CMK (cell line): Measurements from ENCODE around the gene LRRTM4.
"Not testable (repeated sequence)": the region's sequence is repeated elsewhere in the genome, so short reads cannot be mapped to it uniquely, and the experiment has no call there.

Source experiments
- DNase-seq: peaks from one replicate; pipeline ENCODE4 v3.0.0-alpha.2; 2010; ENCODE audit warnings: low read depth

The LRRTM4 gene

DNA sequence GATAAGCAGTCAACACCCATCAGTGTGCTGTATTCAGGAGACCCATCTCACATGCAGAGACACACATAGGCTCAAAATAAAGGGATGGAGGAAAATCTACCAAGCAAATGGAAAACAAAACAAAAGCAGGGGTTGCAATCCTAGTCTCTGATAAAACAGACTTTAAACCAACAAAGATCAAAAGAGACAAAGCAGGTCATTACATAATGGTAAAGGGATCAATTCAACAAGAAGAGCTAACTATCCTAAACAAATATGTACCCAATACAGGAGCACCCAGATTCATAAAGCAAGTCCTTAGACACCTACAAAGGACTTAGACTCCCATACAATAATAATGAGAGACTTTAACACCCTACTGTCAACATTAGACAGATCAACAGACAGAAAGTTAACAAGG, 358.2 kb downstream of the LRRTM4 start:
- not testable (repeated sequence) for DNase-seq

DNA sequence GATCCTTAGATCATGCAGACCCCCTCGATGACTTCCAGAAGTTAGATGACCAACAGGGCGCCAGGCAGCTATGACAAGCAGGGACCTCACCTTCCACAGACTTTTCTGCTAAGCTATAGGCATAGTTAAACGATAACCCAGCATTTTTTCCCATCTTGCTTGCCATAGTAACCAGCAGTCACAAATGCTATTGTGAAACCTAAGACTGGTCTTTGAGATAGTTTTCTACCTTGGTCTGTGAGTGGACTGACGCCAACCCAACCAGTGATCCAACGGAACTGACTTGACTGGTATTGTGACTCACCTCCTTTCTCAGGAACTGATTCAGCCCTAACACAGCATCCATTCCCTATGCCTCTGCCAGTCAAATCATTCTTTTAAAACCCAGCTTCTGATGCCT, 361.2 kb downstream of the LRRTM4 start:
- DNase-seq = no peak

DNA sequence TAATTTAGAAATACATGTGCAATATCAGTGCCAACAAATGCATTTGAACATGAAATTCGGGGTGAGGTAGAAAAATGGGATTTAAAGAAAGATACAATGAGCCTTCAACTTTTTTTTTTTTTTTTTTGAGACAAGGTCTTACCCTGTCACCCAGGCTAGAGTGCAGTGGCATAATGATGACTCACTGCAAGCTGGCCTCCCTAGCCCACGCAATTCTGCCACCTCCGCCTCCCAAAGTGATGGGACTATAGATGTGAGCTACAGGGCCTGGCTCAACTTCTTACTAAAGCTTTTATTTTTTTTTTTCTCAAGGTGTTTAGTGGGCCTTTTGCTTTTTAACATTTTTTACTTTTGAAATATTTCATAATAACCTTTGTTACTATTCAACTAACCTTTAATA, 365.6 kb downstream of the LRRTM4 start:
- DNase-seq = no peak

DNA sequence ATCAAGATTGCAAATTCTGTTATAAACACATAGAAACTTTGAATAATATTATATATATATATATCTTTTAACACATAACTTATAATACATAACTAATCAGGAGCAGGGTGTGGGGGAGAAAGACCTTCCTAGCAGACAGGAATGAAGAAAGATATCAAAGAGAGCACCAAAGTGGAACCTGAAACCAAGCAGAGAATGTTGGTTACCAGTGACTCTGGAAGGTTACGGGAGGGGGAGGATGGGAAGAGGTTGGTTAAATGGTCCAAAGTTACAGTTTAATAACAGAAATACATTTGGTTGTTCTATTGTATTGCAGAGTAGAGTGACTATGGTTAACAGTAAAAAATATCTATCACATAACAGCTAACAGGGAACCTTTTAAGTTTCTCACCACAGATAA, 366.7 kb downstream of the LRRTM4 start:
- no peak for DNase-seq

DNA sequence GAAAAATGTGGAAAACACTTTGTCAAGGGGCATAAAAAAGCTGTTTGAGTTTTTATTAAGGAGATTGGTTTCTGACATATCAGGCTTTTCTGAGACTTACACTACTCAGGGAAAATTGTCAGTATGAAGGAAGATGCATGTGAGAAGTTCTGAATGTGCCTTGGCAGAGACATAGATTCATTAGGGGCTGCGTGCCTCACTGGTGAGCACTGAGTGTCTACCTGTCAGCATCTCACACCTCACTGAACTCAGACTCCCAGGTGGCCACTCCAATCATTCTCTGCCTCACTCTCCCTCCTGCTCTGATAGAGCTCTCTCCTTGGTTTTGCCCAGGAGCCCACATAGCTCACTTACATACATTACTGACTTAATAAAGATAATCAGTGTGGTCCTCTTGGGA, 372.6 kb downstream of the LRRTM4 start:
- DNase-seq = no peak

DNA sequence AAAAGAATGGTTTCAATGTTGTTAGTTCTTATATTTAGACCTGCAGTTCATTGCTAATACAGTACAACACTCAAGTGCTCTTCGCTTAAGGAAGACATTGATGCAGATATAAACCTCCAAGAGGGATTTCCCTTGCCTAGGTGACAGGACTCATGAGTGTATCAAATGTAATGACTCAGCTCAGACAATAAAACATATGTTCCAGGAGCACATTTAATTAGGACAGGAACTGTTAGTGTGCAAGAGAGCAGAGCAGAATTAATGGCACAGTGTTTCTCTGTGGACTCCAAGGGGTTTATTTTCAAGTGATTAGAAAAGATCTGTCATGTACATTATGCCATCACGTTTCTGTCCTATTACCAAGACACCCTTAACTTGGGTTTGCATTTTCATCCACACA, 375.0 kb downstream of the LRRTM4 start:
- no peak for DNase-seq

DNA sequence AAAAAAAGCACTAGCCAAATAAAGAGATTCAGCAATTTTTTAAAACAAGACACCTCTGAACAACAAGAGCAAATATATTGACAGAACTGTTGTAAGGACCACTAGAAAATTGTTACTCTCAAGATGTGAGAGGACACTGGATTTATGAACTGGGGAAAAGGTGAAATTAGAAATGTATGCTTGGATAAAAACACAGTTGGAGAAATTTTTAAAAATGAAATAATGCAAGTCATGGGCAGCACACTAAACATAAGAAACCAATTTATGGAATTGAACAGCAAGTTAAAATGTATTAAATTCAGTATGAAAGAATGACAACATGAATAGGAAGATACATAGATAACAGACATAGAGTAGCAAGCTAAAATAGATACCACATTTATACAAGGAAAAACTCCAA, 377.4 kb downstream of the LRRTM4 start:
- no peak for DNase-seq

DNA sequence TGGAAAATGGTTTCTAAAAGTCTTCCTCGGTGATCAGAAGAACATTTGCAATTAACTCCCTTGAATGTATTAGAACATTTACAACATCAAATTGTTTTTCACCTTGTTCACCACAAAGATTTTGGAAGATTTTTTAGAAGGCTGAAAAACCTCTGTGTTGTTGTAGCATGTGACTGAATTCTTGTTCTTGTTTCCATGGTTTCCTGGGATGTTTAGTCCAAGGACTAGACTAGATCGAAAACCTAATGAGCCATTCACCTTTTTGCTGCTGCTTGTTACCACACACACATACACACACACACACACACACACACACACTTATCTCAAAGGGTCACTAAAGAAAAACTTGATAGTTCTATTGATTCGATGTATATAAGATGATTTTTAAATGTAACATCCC, 380.0 kb downstream of the LRRTM4 start:
- DNase-seq = no peak

DNA sequence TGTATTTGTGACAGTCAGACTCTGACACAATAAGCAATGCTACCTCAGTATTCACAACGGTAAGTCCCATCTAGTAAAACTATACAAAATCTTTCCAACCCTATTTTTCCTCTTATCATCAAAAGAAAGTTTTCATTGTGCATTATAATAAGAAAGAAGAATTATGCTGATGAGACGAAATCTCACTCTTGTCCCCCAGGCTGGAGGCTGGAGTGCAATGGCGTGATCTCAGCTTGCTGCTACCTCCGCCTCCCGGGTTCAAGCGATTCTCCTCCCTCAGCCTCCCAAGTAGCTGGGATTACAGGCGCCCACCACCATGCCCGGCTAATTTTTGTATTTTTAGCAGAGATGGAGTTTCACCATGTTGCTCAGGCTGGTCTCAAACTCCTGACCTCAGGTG, 393.7 kb downstream of the LRRTM4 start:
- DNase-seq = not testable (repeated sequence)

DNA sequence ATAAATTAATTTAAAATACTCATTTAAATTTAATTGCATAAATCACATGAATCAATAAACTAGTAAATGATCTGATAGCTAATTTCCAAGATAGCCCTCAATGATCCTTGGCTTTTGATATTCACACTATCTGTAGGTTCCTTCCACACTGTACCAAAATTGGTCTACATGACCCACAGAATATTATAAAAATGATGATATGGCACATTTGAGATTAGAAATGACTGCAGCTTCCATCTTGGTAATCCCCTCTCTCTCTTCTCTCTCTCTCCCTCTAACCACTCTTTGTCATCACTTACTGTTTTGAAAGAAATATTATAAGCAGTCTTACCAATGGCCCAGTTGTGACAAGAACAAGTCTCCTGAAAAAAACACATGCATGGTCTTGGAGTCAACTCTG, 394.8 kb downstream of the LRRTM4 start:
- DNase-seq = no peak

DNA sequence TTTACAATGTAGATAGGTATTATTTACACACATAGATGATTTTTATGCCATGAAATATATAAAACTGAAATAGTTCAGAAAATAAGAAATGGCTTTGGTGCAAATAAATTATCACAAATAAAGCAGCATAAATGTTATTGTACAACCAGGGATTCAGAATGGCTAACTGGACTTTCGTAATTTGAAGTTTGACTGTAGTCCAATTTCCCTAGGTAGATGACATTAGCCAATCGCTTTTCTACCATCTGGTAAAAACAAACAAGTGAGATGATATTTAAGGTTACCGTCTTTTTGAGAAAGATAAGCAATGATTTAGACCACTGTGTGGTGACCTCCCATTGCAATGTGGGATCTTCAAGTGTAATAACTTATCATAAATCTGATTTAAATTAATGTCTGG, 400.7 kb downstream of the LRRTM4 start:
- DNase-seq = no peak

DNA sequence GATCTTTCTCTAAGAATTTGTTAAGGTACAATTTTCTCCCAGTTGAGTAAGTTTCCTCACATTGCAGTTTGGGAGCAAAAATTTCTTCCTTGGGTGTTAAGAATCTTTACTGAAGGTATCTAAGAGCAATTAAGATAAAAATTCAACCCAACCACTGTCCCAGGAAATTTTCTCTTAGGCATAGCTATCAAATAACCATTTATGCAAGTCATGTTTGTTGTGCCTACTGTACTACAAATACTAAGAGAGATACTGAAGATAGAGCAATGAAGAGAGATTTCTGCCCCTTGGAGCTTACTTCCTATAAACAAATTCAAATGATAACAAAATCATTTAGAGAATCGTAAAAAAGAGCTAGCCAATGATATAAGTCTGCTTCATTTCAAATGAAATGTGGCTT, 402.8 kb downstream of the LRRTM4 start:
- no peak for DNase-seq

DNA sequence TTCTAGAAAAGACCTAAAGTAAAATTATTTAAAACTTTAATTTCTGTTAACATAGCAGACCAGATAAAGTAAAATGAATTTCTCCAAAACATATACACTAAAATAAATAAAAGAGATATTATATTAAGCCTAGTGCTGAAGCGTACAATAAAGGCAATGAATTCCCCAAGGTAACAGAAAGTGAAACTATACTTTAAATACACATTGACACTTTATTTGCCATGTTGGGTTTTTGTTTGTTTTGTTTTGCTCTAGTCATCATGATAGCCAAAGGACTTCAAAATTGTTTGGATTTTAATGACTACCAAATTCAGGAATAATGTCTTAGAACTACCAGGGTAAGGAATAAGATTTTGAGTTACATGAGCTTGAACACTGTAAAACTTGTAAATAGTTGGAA, 413.3 kb downstream of the LRRTM4 start:
- DNase-seq = no peak

DNA sequence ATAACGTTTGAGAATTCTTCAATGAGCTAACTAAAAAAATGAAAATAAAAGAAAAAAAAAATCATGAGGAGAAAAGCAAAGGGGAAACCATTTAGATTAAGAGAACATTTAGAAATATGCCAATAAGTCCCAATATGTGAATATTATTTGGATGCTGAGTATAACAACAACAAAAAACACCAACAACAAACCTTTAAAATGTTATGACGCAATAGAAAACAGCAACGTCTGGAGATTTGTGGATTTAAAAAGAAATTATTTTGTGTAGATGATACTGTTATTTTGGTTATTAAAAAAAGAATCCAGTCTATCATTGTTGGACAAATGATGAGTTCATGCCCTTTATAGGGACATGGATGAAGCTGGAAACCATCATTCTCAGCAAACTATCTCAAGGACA, 417.2 kb downstream of the LRRTM4 start:
- DNase-seq = no peak

DNA sequence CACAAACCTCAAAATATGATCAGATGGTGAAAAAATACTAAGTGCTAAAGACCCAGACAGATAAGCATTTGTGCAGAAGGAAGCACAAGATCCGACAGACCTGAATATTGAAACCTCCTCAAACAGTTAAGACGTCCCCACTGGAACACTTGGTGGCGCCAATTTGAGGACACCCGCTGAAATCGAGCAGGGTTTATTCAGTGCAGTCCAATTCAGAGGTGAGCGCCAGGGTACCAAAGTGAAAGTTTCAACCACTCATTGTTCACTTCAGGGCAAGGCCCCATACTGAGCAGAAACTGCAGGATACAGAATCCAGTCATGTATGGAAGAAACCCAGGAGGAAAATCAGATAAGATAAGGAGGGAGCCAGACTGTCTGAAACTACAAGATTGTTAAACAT, 417.6 kb downstream of the LRRTM4 start:
- DNase-seq = no peak

DNA sequence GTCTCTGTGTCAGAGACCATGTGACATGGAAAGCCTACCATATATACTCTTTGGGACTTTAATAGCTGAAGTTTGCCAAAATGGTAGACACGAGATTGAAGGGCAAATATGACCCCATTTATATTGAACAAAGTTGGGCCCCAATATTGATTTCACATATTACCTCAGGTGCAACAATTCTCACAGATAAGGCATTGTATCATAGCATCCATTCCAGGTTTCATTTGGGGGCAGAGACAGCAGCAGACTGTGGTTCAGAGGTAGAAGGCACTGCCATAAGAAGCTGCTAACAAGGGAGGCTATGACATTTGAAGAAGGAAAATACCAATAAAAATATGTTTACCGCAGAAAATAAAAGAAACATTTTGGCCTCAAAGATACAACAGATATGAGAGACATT, 419.2 kb downstream of the LRRTM4 start:
- DNase-seq = no peak

DNA sequence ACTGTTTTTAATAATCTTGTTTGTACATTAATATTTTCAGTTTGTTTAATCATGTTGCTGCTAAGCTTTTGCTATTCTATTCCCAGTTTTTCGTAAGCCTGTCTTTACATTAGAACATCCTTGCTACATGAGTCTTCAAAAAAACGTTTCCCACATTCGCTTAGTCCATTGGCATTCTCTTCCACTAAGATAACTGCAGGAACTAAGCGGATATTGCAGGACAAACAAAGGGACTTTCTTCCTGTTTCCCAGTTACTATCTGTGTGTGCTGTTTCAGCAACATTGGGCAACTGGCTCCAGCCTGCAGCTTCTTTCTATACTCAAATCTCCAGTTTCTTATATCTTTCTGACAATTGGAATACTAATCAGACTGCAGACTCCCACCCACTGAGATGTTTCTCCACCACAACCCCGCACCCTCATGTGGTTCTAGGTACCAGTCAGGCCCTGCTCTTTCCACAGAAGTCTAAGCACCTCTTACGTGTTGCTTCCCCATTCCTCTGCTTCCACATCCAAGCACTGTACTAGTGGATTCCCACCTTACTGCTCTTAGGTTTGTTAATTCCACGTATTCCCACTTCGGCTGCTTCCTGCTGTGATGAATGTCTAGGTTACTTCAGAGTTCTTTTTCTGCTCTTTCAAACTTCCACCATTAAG, 420.3 kb downstream of the LRRTM4 start:
- DNase-seq = no peak

DNA sequence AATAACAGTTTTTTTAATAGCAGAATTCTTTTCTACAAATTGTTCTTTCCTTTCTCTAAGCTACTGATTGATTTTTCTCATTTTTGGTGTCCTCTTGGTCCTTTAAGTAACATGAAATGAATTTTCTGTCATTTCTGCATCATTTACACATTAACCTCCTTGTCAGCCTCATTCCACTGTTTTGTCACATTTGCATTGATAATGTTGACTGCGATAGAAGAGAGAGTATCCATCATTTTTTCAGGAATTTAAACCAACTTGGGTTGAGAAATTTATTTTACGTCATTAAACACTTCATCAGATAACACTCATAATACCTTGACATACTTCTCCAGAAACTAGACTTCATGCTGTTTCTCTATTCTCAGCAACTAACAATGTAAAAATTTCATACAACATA, 422.2 kb downstream of the LRRTM4 start:
- DNase-seq = no peak

DNA sequence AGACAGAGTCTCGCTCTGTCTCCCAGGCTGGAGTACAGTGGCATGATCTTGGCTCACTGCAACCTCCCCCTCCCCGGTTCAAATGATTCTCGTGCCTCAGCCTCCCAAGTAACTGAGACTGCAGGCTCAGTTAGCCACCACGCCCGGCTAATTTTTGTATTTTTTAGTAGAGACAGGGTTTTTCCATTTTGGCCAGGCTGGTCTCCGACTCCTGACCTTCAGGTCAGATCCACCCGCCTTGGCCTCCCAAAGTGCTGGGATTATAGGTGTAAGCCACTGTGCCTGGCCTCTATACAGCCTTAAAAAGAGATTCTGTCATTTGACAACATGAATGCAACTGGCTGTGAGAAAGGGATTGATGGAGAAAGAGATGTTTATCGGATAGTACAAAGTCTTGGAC, 426.7 kb downstream of the LRRTM4 start:
- DNase-seq = not testable (repeated sequence)

DNA sequence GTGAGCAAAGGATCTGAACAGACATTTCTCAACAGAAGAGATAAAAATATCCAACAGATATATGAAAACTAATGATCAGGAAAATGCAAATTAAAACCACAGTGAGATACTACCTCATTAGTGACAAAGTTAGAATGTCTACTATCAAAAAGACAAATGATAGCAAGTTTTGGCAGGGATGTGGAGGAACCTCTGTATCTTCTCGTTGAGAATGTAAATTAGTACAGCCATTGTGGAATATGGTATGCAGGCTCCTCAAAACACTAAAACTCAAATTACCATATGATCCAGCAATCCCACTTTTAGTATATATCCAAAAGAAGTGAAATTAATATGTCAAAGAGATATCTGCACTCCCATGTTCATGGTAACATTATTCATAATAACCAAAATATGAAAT, 427.1 kb downstream of the LRRTM4 start:
- DNase-seq = no peak

DNA sequence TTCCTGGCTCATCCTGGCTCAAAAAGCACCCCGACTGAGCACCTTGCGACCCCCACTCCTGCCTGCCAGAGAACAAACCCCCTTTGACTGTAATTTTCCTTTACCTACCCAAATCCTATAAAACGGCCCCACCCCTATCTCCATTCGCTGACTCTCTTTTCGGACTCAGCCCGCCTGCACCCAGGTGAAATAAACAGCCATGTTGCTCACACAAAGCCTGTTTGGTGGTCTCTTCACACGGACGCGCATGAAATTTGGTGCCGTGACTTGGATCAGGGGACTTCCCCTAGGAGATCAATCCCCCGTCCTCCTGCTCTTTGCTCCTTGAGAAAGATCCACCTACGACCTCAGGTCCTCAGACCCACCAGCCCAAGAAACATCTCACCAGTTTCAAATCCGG, 433.8 kb downstream of the LRRTM4 start:
- not testable (repeated sequence) for DNase-seq

DNA sequence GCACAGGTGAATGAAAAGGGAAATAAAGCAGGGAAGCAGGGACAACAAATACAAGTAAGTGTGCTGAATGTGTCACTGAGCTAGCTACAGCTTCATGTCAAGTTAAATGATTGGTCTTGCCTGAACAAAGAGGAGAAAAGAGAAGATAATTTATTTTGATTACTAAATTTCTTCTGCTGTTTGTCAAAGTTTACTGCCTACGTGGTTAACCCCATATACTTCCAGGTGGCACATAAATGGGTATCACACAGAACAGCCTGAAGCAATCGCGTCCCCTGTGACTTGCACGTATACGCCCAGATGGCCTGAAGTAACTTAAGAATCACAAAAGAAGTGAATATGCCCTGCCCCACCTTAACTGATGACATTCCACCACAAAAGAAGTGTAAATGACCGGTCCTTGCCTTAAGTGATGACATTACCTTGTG, 434.2 kb downstream of the LRRTM4 start:
- DNase-seq = no peak

DNA sequence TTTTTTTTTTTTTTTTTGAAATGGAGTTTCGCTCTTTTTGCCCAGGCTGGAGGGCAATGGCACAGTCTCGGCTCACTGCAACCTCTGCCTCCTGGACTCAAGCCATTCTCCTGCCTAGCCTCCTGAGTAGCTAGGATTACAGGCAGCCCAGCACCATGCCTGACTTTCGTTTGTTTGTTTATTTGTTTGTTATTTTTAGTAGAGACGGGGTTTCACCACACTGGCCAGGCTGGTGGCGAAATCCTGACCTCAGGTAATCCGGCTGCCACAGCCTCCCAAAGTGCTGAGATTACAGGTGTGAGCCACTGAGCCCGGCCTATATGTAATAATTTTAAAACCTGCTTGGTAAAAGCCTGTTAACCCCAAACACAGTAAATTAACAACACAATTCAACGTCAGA, 435.7 kb downstream of the LRRTM4 start:
- no peak for DNase-seq

DNA sequence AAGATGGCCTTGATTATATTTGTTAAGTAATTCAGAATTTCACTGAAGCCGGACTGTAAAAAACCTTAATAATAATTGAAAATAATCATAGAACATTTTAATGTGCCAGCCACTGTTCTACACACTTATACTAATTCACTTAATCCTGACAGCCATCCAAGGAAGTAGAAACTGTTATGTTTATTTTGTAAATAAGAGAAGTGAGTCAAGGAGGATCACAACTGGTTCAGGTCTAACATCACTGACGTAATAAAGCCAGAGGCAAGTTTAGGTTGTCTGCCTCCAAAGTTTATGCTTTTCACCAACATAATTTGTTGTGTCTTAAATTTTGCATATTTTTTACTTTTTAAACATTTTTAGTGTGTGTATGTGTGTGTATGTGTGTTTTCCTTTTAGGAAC, 436.1 kb downstream of the LRRTM4 start:
- no peak for DNase-seq

DNA sequence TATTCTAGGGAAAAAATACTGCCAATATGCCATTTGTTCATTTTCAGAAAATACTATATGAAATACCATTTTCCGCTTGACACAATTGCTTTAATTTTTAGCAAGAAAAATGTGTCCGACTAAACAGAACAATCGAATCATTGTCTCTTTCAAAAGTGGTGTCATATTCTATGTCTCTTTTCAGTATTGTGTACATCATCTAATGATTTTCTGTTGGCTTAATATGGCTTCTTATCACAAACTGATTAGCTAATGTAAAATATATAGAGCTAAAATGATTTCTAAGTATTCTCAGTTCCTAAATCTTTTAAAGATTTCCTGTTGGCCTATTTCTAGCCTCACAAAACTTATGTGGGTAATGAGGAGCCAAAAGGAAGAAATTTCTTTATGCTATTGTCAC, 436.6 kb downstream of the LRRTM4 start:
- no peak for DNase-seq
